Sigmoid colon (tissue), 7 donors: ENCODE results near the gene ZBTB7C. TPM values are rescaled to one million over a fixed set of nuclear protein-coding genes. Genes with fewer than 3 reads are reported as not detected.

ENCODE experiments used
- DNase-seq: peaks from one replicate; pipeline ENCODE4 v3.0.0-alpha.2; 2019
- H3K27ac ChIP-seq, 4 donors: fragments of 200-600 bp; sonication (generic); one replicate each; pipeline ENCODE4 v1.5.1; 2016 to 2019; ENCODE audit warnings: mild to moderate bottlenecking in 1 of 4
- H3K27me3 ChIP-seq, 3 donors: fragments of 200-600 bp; sonication (generic); one replicate each; pipeline ENCODE4 v1.5.1; 2019; ENCODE audit warnings: mild to moderate bottlenecking in 1 of 3
- H3K36me3 ChIP-seq, 4 donors: fragments of 200-600 bp; sonication (generic); one replicate each; pipeline ENCODE4 v1.5.1; 2016 to 2019
- H3K4me1 ChIP-seq, 4 donors: fragments of 200-600 bp; sonication (generic); one replicate each; pipeline ENCODE4 v1.5.1; 2017 to 2019
- H3K4me3 ChIP-seq, 4 donors: fragments of 200-600 bp; sonication (generic); one replicate each; pipeline ENCODE4 v1.5.1; 2017 to 2019; ENCODE audit warnings: mild to moderate bottlenecking in 2 of 4, moderate library complexity in 1 of 4
- H3K9me3 ChIP-seq, 4 donors: fragments of 200-600 bp in 3 of 4; sonication (generic) in 3 of 4; one replicate each; pipeline versions ENCODE4 v1.5.1 to v1.6.1; 2013 to 2019
- CTCF ChIP-seq, 4 experiments: fragments of 450-650 bp in 3 of 4; fragments of 200-600 bp in 1 of 4; IDR thresholded peaks; one replicate each; pipeline ENCODE4 v1.5.1; 2016 to 2019; ENCODE audit warnings: antibody characterized with exemption in 4 of 4, mild to moderate bottlenecking in 3 of 4, moderate library complexity in 2 of 4
- EP300 ChIP-seq, 4 donors: sonication (generic); formaldehyde crosslinking; IDR thresholded peaks; one replicate each; pipeline ENCODE4 v1.6.1; 2017; ENCODE audit warnings: antibody characterized with exemption in 4 of 4
- POLR2A ChIP-seq, 2 donors: fragments of 450-650 bp; IDR thresholded peaks; one replicate each; pipeline ENCODE4 v1.6.1; 2016; ENCODE audit warnings: antibody characterized with exemption in 2 of 2, mild to moderate bottlenecking in 2 of 2, moderate library complexity in 2 of 2
- POLR2AphosphoS5 ChIP-seq, 4 donors: sonication (generic); formaldehyde crosslinking; IDR thresholded peaks; one replicate each; pipeline ENCODE4 v1.6.1; 2017; ENCODE audit warnings: antibody characterized with exemption in 4 of 4
- WGBS, 2 donors: extraction: QIAGEN DNeasy Blood & Tissue Kit; methylation state at CpG; one replicate each; pipeline ENCODE4 v1.1.7; 2013; 5-methylcytosine and 5-hydroxymethylcytosine counted together
- intact Hi-C: fragments of 100-400 bp; cut with DNase I; formaldehyde crosslinking; loops from one replicate; pipeline ENCODE4 v1.15.1; 2023
- polyA plus RNA-seq, 3 donors: library from polyadenylated mRNA; stranded (reverse); fragments of 200-250 nt; gene quantifications; one replicate each; pipeline ENCODE4 v1.2.3, GENCODE V29; 2013
- total RNA-seq, 4 donors: library from RNA; depleted of rRNA; stranded (reverse); fragments of >200 nt; gene quantifications; one replicate each; pipeline ENCODE4 v1.1.0, GENCODE V29; 2016
- donor health status: healthy with polysubstance abuse.
- donor health status: Bipolar disorder and iron deficiency.
- donor health status: healthy.

Gene ZBTB7C
- total and polyA plus RNA-seq, 7 donors: 0.41 to 18.6 (median 1.7) TPM

GRCh38 chr18:48355276-48356115, 53.7 kb downstream of the ZBTB7C start:
- no peaks in the 10 kb centered on the region for H3K27me3 ChIP-seq
- H3K36me3 ChIP-seq: no peaks in the 10 kb centered on the region
- H3K4me1 ChIP-seq: no peaks in the 10 kb centered on the region
- DNase-seq: peak; percentile 34
- no peak overlapping the region for H3K27ac ChIP-seq
- H3K9me3 ChIP-seq: no peaks in the 10 kb centered on the region
- no peak for TF ChIP-seq POLR2AphosphoS5 (IDR thresholded peaks at IDR 0.05)
- no peak for TF ChIP-seq POLR2A (IDR thresholded peaks at IDR 0.05)
- TF ChIP-seq EP300 (IDR thresholded peaks at IDR 0.05): no peak
- TF ChIP-seq CTCF (IDR thresholded peaks at IDR 0.05): no peak
- intact Hi-C loops: no loop called here
- 86 to 89% methylated on average over 15 of the region's 15 CpGs for WGBS, 2 donors
- no peak overlapping the region for H3K4me3 ChIP-seq

GRCh38 chr18:48354746-48355260, 54.4 kb downstream of the ZBTB7C start:
- Histone ChIP-seq H3K4me1 (no peaks in the 10 kb centered on the region), H3K9me3 (no peaks in the 10 kb centered on the region), H3K27ac (no peak overlapping the region), H3K27me3 (no peaks in the 10 kb centered on the region), H3K4me3 (no peak overlapping the region), H3K36me3 (no peaks in the 10 kb centered on the region)
- TF ChIP-seq POLR2AphosphoS5 (IDR thresholded peaks at IDR 0.05) (no peak), CTCF (IDR thresholded peaks at IDR 0.05) (no peak), EP300 (IDR thresholded peaks at IDR 0.05) (no peak), POLR2A (IDR thresholded peaks at IDR 0.05) (no peak)
- 87 to 89% methylated on average over 4 of the region's 4 CpGs for WGBS, 2 donors
- DNase-seq: peak; percentile 32
- intact Hi-C loops: no loop called here

GRCh38 chr18:48352051-48352755, 57.0 kb downstream of the ZBTB7C start:
- Histone ChIP-seq H3K4me1 (no peaks in the 10 kb centered on the region), H3K9me3 (no peaks in the 10 kb centered on the region), H3K36me3 (no peaks in the 10 kb centered on the region), H3K4me3 (no peak overlapping the region), H3K27me3 (no peaks in the 10 kb centered on the region), H3K27ac (no peak overlapping the region)
- TF ChIP-seq POLR2AphosphoS5 (IDR thresholded peaks at IDR 0.05): no peak
- intact Hi-C loops: no loop called here
- no peak for DNase-seq
- 82 to 86% methylated on average over 4 of the region's 4 CpGs for WGBS, 2 donors

GRCh38 chr18:48351216-48352050, 57.8 kb downstream of the ZBTB7C start:
- no peak for DNase-seq
- H3K36me3 ChIP-seq: no peaks in the 10 kb centered on the region
- no peaks in the 10 kb centered on the region for H3K27me3 ChIP-seq
- no peak overlapping the region for H3K27ac ChIP-seq
- H3K4me1 ChIP-seq: no peaks in the 10 kb centered on the region
- intact Hi-C loops: no loop called here
- H3K4me3 ChIP-seq: no peak overlapping the region
- TF ChIP-seq POLR2A (IDR thresholded peaks at IDR 0.05): no peak
- no peak for TF ChIP-seq CTCF (IDR thresholded peaks at IDR 0.05)
- TF ChIP-seq POLR2AphosphoS5 (IDR thresholded peaks at IDR 0.05): no peak
- no peak for TF ChIP-seq EP300 (IDR thresholded peaks at IDR 0.05)
- no peaks in the 10 kb centered on the region for H3K9me3 ChIP-seq
- WGBS, 2 donors: 77 to 81% methylated on average over 12 of the region's 12 CpGs
